GM12891 (cell line): ENCODE measurements around the gene TMEM125.

Source experiments
- POLR2A ChIP-seq: IDR thresholded peaks from 2 replicates; pipeline ENCODE4 v1.6.1; 2011; ENCODE audit warnings: low read depth, low read length, control low read depth
- POLR2AphosphoS5 ChIP-seq: IDR thresholded peaks from 2 replicates; pipeline ENCODE4 v1.6.1; 2011; ENCODE audit warnings: low read depth, low read length, control low read depth
- TAF1 ChIP-seq: IDR thresholded peaks from 2 replicates; pipeline ENCODE4 v1.6.1; 2011; ENCODE audit warnings: low read depth, low read length, control low read depth

GRCh38 chr1:43276673-43277072 lies 6.9 kb downstream of the TMEM125 start:
- TF ChIP-seq POLR2A: no peak
- no peak for TF ChIP-seq POLR2AphosphoS5
- TF ChIP-seq TAF1: no peak
